GM18517 (cell line): ENCODE results near the gene CDK11B.
"Not testable (repeated sequence)": the region's sequence is repeated elsewhere in the genome, so short reads cannot be mapped to it uniquely, and the experiment has no call there.

Experiments used
- ATAC-seq: cut with Tn5 transposase; IDR thresholded peaks from one replicate; pipeline ENCODE4 v1.9.1; 2021; ENCODE audit warnings: mild to moderate bottlenecking, moderate library complexity; ENCODE audit not compliant: unreplicated experiment

Gene CDK11B

GRCh38 chr1:1662830-1663560 is 4.2 kb upstream of the CDK11B start:
- ATAC-seq: not testable (repeated sequence)

GRCh38 chr1:1662392-1662791 is 3.6 kb upstream of the CDK11B start:
- ATAC-seq: not testable (repeated sequence)

- ATAC-seq: not testable (repeated sequence)
Observed at GRCh38 chr1:1648265-1648664, 10.5 kb downstream of the CDK11B start.

GRCh38 chr1:1647567-1648241 is 11.1 kb downstream of the CDK11B start:
- ATAC-seq: not testable (repeated sequence)

- not testable (repeated sequence) for ATAC-seq
Observed at GRCh38 chr1:1646326-1646725, 12.5 kb downstream of the CDK11B start.

GRCh38 chr1:1640711-1641461 is 17.9 kb downstream of the CDK11B start:
- ATAC-seq: not testable (repeated sequence)

- ATAC-seq: not testable (repeated sequence)
Observed at GRCh38 chr1:1640081-1640480, 18.7 kb downstream of the CDK11B start.

GRCh38 chr1:1639368-1639767 is 19.4 kb downstream of the CDK11B start:
- not testable (repeated sequence) for ATAC-seq

- not testable (repeated sequence) for ATAC-seq
Observed at GRCh38 chr1:1638528-1638927, 20.3 kb downstream of the CDK11B start.

GRCh38 chr1:1637479-1637875 is 21.3 kb downstream of the CDK11B start:
- ATAC-seq: not testable (repeated sequence)

- ATAC-seq: not testable (repeated sequence)
Observed at GRCh38 chr1:1636621-1637478, 22.0 kb downstream of the CDK11B start.

- ATAC-seq: not testable (repeated sequence)
Observed at GRCh38 chr1:1634613-1635012, 24.2 kb downstream of the CDK11B start.

GRCh38 chr1:1633409-1633808 is 25.4 kb downstream of the CDK11B start:
- not testable (repeated sequence) for ATAC-seq

- no peak for ATAC-seq
Observed at GRCh38 chr1:1631782-1632420, 26.9 kb downstream of the CDK11B start, which contains the start of gene MMP23B. Gene MMP23B, plus strand, starts transcription at chr1:1632173. Its CDS starts 46 bp downstream, at chr1:1632219.

- ATAC-seq: no peak
Observed at GRCh38 chr1:1630965-1631781, 27.6 kb downstream of the CDK11B start.

GRCh38 chr1:1630191-1630964 is 28.4 kb downstream of the CDK11B start:
- ATAC-seq: peak; percentile 75

GRCh38 chr1:1629430-1630190 is 29.2 kb downstream of the CDK11B start:
- no peak for ATAC-seq
